Activated T-cell treated with anti-CD3 and anti-CD28 coated beads, Interleukin-2, amount 50 U/mL, for 48 hours (primary cell): ENCODE data around the gene COA6.

Source experiments
- DNase-seq, 2 experiments: peaks; one replicate each; pipeline ENCODE4 v3.0.0-alpha.2; 2020

Gene COA6

GRCh38 chr1:234373064-234373958, at the start of gene COA6:
TSS of gene COA6 (plus strand) at chr1:234373456. CDS start at chr1:234373467, 11 bp downstream.
- peak; percentile 93 to 94 for DNase-seq

- DNase-seq: no peak
These were observed 48.4 kb upstream of the COA6 start for GRCh38 chr1:234324821-234325220.

- no peak for DNase-seq
These were observed 47.3 kb upstream of the COA6 start for GRCh38 chr1:234325878-234326496.

GRCh38 chr1:234326497-234327366, 46.5 kb upstream of the COA6 start:
- peak; percentile 74 for DNase-seq

GRCh38 chr1:234327577-234328164, 45.6 kb upstream of the COA6 start:
- no peak for DNase-seq

GRCh38 chr1:234330843-234331215, 42.4 kb upstream of the COA6 start:
- DNase-seq: no peak

- no peak for DNase-seq
These were observed 41.7 kb upstream of the COA6 start for GRCh38 chr1:234331507-234331906.

- no peak for DNase-seq
These were observed 36.9 kb upstream of the COA6 start for GRCh38 chr1:234336359-234336758.

- DNase-seq: no peak
These were observed 36.0 kb upstream of the COA6 start for GRCh38 chr1:234337233-234337632.

GRCh38 chr1:234340528-234340927, 32.7 kb upstream of the COA6 start:
- no peak for DNase-seq

- no peak for DNase-seq
These were observed 30.5 kb upstream of the COA6 start for GRCh38 chr1:234342774-234343173.

GRCh38 chr1:234345237-234345636, 28.0 kb upstream of the COA6 start:
- DNase-seq: no peak

- DNase-seq: no peak
These were observed 24.3 kb upstream of the COA6 start for GRCh38 chr1:234348964-234349363.

GRCh38 chr1:234355782-234356510, 17.3 kb upstream of the COA6 start:
- DNase-seq: no peak

GRCh38 chr1:234356615-234357269, 16.5 kb upstream of the COA6 start:
- DNase-seq: peak; percentile 56 to 69

- DNase-seq: no peak
These were observed 15.4 kb upstream of the COA6 start for GRCh38 chr1:234357831-234358230.

GRCh38 chr1:234361102-234361603, 12.1 kb upstream of the COA6 start:
- DNase-seq: no peak

- no peak for DNase-seq
These were observed 10.7 kb upstream of the COA6 start for GRCh38 chr1:234362558-234362957.

GRCh38 chr1:234368320-234369032, 4.8 kb upstream of the COA6 start:
- peak; percentile 28 to 35 for DNase-seq

- no peak for DNase-seq
These were observed 4.2 kb upstream of the COA6 start for GRCh38 chr1:234369033-234369430.

GRCh38 chr1:234369784-234370183, 3.5 kb upstream of the COA6 start:
- DNase-seq: no peak
